Stimulated activated CD4-positive, alpha-beta T cell treated with anti-CD3 and anti-CD28 coated beads, Interleukin-15, amount 100 ng/mL, for 24 hours (primary cell): ENCODE measurements around the gene SOHLH2.

Experiments used
- DNase-seq: peaks from one replicate; pipeline ENCODE4 v3.0.0-alpha.2; 2020

Gene SOHLH2

DNA sequence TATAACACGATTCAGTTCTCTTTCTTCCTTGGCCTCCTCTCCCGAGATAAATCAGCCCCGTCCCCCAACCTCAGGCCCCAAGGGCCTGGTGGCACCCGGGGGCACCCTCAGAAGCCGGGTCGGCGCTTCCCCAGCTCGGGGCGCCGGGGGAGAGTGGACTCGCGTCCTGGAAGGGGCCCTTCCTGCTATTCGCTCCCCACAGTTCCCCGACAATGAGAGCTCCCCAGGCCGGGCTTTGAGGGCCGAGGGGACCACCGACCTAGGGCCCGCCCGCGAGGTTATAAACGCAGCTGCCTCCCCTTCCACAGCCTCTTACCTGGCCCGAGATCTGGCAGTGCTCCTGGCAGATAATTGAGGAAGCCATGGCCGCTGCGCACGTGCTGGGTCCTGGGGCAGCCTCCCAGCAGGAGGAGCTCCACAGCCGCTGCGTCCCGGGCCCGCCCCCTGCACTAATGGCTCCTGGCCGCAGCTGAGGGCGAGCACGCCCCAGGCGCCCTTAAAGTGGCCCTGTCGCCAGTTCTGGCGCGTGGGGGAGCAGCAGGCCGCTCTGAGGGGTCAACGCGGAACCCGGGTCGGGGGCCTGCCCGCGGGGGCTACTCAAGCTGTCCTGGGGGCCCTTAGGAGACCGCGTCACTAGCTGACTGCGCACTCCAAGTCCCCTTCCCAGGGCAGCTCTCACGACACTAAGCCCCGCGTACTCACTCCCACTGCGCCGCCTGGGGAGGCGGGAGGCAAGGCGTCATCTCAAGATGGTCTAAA, at the start of gene SOHLH2:
TSS of gene SOHLH2 (minus strand) at position 394 of the 759 bp plus-strand sequence. CDS start at position 364, 30 bp downstream.
- no peak for DNase-seq

DNA sequence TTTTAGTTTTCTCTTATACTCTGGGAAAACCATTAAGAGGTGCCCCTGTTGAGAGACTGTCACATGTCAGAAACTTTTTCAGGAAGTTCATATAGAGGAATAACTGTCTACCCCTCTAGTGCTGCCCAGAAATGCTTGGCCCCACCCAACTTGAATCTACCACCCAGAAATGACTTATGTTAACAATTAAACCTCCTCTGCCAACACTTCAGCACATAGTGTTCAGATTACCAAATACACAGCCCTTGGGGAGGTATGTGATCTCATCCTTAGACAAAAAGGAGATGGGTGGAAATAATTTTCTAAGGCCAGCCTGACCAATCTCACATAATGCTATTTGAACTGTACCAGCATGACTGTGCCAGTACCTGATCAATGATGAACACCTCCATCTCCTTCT, 47.6 kb upstream of the SOHLH2 start:
- DNase-seq = no peak

DNA sequence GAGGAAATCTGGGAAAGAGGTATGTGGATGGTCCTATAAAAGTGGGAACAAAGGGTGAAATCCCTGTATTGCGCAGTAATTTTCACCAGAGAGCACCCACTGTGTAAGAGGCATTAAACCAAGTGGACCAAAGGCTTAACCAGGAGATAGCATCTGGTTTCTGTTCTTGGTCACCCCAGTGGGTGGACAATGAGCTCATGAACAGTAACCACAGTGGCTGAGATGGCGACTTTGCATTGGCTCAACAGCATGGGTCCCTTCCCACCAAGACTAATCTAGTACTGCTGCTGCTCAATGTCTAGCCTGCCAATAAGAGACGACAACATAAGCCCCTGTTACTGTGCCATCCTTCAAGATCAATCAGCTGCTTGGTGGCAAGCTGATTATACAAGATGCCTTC, 46.7 kb upstream of the SOHLH2 start:
- DNase-seq = no peak

GRCh38 chr13:36259361-36260137, 45.2 kb upstream of the SOHLH2 start:
- DNase-seq = no peak

- no peak for DNase-seq
Measured at GRCh38 chr13:36258831-36259230, 44.5 kb upstream of the SOHLH2 start.

- no peak for DNase-seq
Measured at GRCh38 chr13:36251526-36251925, 37.2 kb upstream of the SOHLH2 start.

- DNase-seq = no peak
Measured at GRCh38 chr13:36251017-36251416, 36.7 kb upstream of the SOHLH2 start.

DNA sequence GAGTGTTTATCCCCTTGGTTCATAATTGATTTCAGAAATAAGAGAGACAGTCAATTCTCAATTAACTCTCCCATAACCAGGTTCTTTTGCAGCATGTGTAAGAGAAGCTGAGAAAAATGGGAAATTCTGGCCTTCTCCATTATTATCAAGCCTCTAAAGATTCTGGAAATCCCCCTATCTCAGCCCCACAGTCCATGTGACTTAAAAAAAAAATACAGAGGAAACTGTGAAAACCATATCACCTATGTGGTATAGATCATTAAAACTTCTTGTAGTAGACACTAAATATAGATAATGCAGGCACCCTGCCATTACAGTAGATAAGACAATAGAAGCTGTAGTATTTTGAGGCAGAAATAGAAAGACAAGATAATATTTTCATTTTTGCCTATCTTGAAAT, 34.3 kb upstream of the SOHLH2 start:
- DNase-seq = no peak

DNA sequence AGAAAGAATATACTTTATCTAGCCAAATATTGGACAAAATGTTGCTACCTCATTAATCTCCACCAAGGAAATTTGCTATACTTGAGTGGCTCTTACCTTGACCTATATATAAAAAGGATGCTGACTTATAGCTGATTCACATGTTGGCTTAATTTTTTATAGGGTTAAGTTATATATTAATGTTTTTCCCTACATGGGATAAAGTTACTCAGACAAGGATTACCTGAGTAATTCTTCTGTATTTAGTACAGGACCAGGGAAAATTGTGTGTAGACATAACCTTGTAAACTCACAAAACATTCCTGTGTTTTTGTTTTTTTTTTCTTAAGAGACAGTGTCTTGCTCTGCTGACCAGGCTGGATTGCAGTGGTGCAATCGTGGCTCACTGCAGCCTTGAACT, 30.6 kb upstream of the SOHLH2 start:
- no peak for DNase-seq

DNA sequence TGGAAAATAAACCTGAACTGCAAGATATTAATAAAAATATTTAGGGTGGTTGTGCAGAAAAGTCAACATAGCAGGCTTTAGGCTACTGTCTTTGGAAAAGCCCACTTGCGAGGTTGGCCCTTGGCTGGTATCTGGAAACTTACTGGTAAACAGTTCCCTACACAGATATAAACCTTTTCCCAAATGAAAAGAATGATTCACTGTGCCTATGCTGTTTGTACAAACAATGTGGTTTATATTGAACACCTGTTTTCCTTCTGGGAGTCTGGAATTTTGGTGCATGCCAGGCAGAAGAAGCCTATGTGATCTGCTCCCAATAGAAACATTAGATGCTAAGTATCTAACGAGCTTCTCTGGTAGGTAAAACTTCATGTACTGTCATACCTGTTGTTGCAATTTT, 29.7 kb upstream of the SOHLH2 start:
- DNase-seq = no peak

DNA sequence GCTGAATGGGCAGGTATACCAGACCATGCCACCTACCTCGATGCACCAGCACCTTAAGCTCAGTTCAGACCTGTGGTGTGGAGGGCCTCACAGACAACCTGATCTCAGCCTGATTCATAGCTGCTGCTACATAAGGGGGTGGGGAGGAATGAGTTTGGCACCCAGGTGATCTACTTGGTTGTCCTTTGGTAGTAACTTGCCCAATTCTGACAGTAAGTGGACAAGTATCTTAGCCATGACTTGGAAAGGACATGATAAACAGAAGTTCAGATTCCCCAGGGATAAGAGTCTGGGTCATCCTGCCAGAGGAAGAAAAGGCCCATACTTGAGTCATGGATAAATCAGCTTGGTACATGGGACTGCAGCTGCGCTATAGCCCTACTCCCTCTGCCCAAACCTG, 28.4 kb upstream of the SOHLH2 start:
- DNase-seq = no peak

DNA sequence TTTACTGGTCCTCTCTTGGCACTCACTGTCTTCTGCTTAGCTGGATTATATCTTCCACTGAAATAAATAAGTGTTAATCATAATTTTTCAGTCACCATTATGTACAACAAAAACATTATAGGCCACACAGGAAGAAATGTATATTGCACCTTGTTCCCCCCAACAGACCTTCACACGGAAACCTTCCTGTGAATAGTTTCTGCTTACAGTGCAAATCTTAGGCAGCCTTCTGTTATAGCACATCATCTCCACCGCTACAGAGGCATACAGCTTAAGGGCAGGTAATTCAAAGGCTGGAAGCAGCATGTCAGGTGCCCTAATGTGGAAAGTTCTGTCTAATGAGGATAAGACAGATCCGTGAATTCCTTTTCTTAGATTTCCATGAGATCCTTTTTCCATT, 16.9 kb upstream of the SOHLH2 start:
- DNase-seq = no peak

DNA sequence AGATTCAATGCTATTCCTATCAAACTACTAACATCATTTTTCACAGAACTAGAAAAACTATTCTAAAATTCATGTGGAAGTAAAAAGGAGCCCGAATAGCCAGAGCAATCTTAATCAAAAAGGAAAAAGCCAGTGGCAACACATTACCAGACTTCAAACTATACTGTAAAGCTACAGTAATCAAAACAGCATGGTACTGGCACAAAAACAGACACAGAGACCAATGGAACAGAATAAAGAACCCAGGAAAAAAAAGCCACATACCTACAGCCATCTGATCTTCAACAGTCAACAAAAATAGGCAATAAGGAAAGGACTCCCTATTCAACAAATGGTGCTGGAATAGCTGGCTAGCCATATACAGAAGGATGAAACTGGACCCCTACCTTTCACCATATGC, 10.4 kb upstream of the SOHLH2 start:
- DNase-seq = no peak

DNA sequence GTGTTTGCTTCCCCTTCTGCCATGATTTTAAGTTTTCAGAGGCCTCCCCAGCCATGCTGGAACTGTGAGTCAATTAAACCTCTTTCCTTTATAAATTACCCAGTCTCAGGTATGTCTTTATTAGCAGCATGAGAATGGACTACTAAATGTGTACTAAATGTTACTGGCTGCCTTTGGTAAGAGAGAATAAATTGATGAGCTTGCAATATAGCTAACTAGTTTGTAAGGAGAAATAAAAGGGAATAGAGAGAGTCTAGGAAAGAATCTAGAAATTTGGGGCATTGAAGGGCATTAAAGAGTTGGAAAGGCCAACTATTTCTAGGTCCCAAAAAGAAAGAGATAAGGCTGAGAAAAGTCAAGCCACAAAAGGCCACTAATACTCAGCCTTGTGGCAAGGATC, 5.5 kb upstream of the SOHLH2 start:
- DNase-seq = no peak

GRCh38 chr13:36217456-36217855, 3.1 kb upstream of the SOHLH2 start:
- DNase-seq = no peak

GRCh38 chr13:36212789-36213188, 1.6 kb downstream of the SOHLH2 start:
- no peak for DNase-seq

- DNase-seq = no peak
Measured at GRCh38 chr13:36211567-36211966, 2.8 kb downstream of the SOHLH2 start.

GRCh38 chr13:36210738-36211137, 3.6 kb downstream of the SOHLH2 start:
- DNase-seq = no peak

- DNase-seq = no peak
Measured at GRCh38 chr13:36207672-36208071, 6.7 kb downstream of the SOHLH2 start.

- DNase-seq = no peak
Measured at GRCh38 chr13:36193151-36193855, 21.1 kb downstream of the SOHLH2 start.

GRCh38 chr13:36192166-36192565, 22.2 kb downstream of the SOHLH2 start:
- DNase-seq = no peak

DNA sequence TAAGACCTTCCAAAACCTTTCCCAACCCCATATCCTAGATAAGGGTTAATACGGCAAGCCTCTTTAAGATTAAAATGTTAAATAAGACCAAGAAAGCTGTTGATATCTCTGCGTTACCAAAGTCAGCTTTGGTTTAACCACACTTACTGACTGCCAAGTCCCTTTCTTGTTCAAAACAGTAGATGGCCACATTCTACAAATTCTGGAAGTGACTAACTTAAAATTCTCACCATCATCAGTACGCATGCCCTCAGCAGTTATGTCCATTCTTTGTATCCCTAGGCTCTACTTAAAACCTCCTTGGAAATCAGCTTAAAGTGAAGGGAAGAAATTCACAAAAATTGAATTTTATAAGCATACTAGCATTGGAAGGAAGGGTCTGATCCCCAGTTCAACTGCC, 23.6 kb downstream of the SOHLH2 start:
- no peak for DNase-seq

GRCh38 chr13:36188441-36188840, 25.9 kb downstream of the SOHLH2 start:
- no peak for DNase-seq

- DNase-seq = no peak
Measured at GRCh38 chr13:36183901-36184300, 30.5 kb downstream of the SOHLH2 start.
